ENCODE results near the gene VAPA. TPM values are rescaled to one million over a fixed set of nuclear protein-coding genes. Genes with fewer than 3 reads are reported as not detected.

The VAPA gene
- total and polyA plus RNA-seq, 9 of the 15 experiments (the other 6 are each of a cell fraction or from before 2014, with no cell fraction given) = 219 to 902 (median 526) TPM

DNA sequence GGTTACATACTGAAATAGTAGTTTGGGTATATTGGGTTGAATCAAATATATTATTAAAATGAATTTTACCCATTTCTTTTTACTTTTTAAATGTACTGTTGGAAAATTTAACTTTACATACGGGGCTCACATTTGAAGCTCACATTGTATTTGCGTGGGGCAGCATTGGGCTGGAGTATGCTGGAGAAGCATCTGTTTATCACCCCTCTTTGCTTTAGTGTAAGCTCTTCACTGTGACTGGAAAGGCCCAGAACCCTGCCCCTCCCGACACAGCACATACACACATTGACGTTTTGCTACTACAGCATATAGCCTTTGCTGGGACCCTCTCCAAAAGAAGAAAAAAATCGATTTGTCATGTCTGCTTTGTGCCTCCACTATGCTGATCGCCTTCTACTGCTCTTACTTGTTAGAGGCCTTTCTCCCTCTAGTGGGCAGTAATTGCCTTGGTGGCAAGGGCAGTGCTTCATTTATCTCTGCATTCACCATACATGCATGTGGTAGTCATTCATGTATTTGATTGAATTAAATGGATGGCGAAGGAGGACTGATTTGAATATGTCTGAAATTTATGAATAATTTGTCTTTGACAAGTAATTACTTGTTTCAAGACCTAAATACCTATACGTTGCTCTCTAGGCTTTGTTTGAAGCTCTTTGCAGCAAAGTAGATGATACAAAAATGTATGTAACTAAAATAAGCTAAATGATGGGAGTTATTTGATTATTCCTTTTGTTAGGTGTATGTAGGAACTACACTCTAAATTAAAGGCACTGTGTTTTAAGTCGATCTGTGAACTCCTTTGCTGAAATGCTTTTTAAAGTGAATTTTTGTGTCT is 37.4 kb downstream of the VAPA start (continued):
- TF ChIP-seq POLR2AphosphoS2 (IDR thresholded peaks at IDR 0.05; ENCODE audit: low read length) = peak; percentile 67
- TF ChIP-seq ZNF232 (CRISPR knock-in tag; IDR thresholded peaks at IDR 0.05) = no peak
- TF ChIP-seq, protein P1, sequence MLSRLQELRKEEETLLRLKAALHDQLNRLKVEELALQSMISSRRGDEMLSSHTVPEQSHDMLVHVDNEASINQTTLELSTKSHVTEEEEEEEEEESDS (CRISPR knock-in tag; IDR thresholded peaks at IDR 0.05) = no peak
- TF ChIP-seq HDAC8 (tag; IDR thresholded peaks at IDR 0.05) = no peak
- no peak for TF ChIP-seq SETDB1 (IDR thresholded peaks at IDR 0.05; ENCODE audit: low read length)
- TF ChIP-seq HDAC6 (IDR thresholded peaks at IDR 0.05; ENCODE audit: low read depth, low read length) = no peak
- no peak for TF ChIP-seq CBX2 (IDR thresholded peaks at IDR 0.05; ENCODE audit: insufficient read depth, low read length, poor library complexity, severe bottlenecking)
- TF ChIP-seq RBM25 (IDR thresholded peaks at IDR 0.05; ENCODE audit: low read depth, low read length, severe bottlenecking) = no peak
- no peak for TF ChIP-seq RB1 (IDR thresholded peaks at IDR 0.05; ENCODE audit: low read depth)
- TF ChIP-seq FOSL1 (tag; conservative IDR thresholded peaks at IDR 0.05) = no peak
- no peak for TF ChIP-seq GTF2E2 (tag; IDR thresholded peaks at IDR 0.05)
- TF ChIP-seq, protein P2, sequence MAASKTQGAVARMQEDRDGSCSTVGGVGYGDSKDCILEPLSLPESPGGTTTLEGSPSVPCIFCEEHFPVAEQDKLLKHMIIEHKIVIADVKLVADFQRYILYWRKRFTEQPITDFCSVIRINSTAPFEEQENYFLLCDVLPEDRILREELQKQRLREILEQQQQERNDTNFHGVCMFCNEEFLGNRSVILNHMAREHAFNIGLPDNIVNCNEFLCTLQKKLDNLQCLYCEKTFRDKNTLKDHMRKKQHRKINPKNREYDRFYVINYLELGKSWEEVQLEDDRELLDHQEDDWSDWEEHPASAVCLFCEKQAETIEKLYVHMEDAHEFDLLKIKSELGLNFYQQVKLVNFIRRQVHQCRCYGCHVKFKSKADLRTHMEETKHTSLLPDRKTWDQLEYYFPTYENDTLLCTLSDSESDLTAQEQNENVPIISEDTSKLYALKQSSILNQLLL (CRISPR knock-in tag; IDR thresholded peaks at IDR 0.05; ENCODE audit: borderline replicate concordance) = no peak
- no peak for TF ChIP-seq MED1 (CRISPR knock-in tag; IDR thresholded peaks at IDR 0.05; ENCODE audit: borderline replicate concordance)
- TF ChIP-seq PHF21A (IDR thresholded peaks at IDR 0.05; ENCODE audit: borderline replicate concordance, low read depth) = no peak
- TF ChIP-seq ZKSCAN8 (CRISPR knock-in tag; IDR thresholded peaks at IDR 0.05) = no peak
- no peak for TF ChIP-seq PHF8 (IDR thresholded peaks at IDR 0.05; ENCODE audit: borderline replicate concordance, low read length)
- TF ChIP-seq SRF (CRISPR knock-in tag; IDR thresholded peaks at IDR 0.05) = no peak
- TF ChIP-seq TGIF2 (CRISPR knock-in tag; IDR thresholded peaks at IDR 0.05) = no peak
- no peak for TF ChIP-seq CBFB (CRISPR knock-in tag; IDR thresholded peaks at IDR 0.05)
- TF ChIP-seq CREB1 (IDR thresholded peaks at IDR 0.05) = no peak
- no peak for TF ChIP-seq CREB1 (CRISPR knock-in tag; IDR thresholded peaks at IDR 0.05)
- no peak for TF ChIP-seq USF2 (CRISPR knock-in tag; IDR thresholded peaks at IDR 0.05)
- no peak for TF ChIP-seq POLR2B (IDR thresholded peaks at IDR 0.05; ENCODE audit: low read depth, partially characterized antibody)
- no peak for TF ChIP-seq CREBBP (IDR thresholded peaks at IDR 0.05; ENCODE audit: low read depth, low read length)
- TF ChIP-seq ELF1 (tag; IDR thresholded peaks at IDR 0.05) = no peak
- TF ChIP-seq SAFB (IDR thresholded peaks at IDR 0.05; ENCODE audit: borderline replicate concordance, low read depth, low read length) = no peak
- no peak for TF ChIP-seq RBM17 (IDR thresholded peaks at IDR 0.05; ENCODE audit: borderline replicate concordance, low read depth, low read length)
- no peak for TF ChIP-seq SMARCC2 (IDR thresholded peaks at IDR 0.05; ENCODE audit: low read depth)
- TF ChIP-seq ZNF143 (CRISPR knock-in tag; IDR thresholded peaks at IDR 0.05) = no peak
